ENCODE data around the gene NHLH1. TPM values are rescaled to one million over a fixed set of nuclear protein-coding genes. Genes with fewer than 3 reads are reported as not detected.

The NHLH1 gene
- total RNA-seq, 4 donors from 2014 or later: not detected

DNA sequence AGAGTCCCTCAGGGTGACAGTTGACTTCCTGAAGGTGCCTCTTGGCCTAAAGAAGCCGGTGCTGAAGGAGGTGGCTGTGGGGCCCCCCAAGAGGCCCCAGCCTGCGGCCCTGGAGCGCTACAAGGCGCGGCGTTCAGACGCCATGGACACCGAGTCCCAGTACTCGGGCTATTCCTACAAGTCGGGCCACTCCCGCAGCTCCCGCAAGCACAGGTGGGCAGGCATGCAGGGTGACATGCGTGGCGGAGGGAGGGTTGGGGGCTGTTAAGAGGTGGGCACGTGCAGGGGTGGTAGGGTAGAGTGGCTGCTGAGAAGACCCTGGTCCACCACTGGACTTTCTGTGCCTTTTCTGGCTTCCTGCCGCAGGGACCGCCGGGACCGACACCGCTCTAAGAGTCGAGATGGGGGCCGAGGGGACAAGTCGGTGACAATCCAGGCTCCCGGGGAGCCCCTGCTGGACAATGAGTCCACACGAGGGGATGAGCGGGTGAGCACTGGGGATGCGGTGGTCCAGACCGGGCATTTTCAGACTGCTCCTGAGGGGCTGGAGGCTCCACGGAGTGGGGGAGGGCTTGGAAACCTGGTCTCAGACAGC is 48.9 kb downstream of the NHLH1 start:
- no peaks in the 10 kb centered on the region for H3K27me3 ChIP-seq
- 93 to 94% methylated on average over 27 to 29 of the region's 29 CpGs for WGBS, 2 donors
- DNase-seq (ENCODE audit: low spot score in 2 of 2): no peak
- H3K36me3 ChIP-seq: peaks cover 0 to 48% (median 0%) of the 10 kb centered on the region in 3 donors
- peaks cover 0 to 7% (median 0%) of the 10 kb centered on the region in 4 donors for H3K4me1 ChIP-seq
- TF ChIP-seq, protein P1, sequence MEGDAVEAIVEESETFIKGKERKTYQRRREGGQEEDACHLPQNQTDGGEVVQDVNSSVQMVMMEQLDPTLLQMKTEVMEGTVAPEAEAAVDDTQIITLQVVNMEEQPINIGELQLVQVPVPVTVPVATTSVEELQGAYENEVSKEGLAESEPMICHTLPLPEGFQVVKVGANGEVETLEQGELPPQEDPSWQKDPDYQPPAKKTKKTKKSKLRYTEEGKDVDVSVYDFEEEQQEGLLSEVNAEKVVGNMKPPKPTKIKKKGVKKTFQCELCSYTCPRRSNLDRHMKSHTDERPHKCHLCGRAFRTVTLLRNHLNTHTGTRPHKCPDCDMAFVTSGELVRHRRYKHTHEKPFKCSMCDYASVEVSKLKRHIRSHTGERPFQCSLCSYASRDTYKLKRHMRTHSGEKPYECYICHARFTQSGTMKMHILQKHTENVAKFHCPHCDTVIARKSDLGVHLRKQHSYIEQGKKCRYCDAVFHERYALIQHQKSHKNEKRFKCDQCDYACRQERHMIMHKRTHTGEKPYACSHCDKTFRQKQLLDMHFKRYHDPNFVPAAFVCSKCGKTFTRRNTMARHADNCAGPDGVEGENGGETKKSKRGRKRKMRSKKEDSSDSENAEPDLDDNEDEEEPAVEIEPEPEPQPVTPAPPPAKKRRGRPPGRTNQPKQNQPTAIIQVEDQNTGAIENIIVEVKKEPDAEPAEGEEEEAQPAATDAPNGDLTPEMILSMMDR (IDR thresholded peaks at IDR 0.05): no peak
- TF ChIP-seq EP300 (IDR thresholded peaks at IDR 0.05) (no peak), POLR2A (IDR thresholded peaks at IDR 0.05) (no peak)
- H3K4me3 ChIP-seq: no peak overlapping the region
- no peaks in the 10 kb centered on the region for H3K9me3 ChIP-seq
- no peak overlapping the region for H3K27ac ChIP-seq

DNA sequence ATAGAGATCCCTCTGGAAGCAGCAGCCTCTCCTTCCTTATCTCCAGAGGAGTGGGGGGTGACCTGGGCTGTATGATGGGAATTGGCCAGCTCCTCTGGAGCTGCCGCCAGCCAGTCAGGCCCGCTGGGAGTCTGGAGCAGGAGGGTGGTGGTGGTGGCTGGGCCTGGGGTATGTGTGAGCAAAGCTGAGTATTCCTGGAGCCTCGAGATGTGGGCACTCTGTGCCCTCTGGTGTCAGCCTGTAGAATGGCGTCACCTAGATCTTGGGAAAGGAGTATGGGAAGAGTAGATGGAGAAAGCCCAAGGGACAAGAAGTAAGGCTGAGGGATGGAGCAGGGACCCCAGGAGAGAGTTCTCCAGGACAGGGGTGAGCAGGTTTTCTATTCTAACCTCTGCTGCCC is 49.5 kb downstream of the NHLH1 start:
- 56 to 64% methylated on average over 4 of the region's 4 CpGs for WGBS, 2 donors
- TF ChIP-seq, protein P1 (IDR thresholded peaks at IDR 0.05): peak in 1 of 5 experiments; percentile 4
- TF ChIP-seq POLR2A (IDR thresholded peaks at IDR 0.05) (no peak), EP300 (IDR thresholded peaks at IDR 0.05) (no peak)
- no peak overlapping the region for H3K4me3 ChIP-seq

DNA sequence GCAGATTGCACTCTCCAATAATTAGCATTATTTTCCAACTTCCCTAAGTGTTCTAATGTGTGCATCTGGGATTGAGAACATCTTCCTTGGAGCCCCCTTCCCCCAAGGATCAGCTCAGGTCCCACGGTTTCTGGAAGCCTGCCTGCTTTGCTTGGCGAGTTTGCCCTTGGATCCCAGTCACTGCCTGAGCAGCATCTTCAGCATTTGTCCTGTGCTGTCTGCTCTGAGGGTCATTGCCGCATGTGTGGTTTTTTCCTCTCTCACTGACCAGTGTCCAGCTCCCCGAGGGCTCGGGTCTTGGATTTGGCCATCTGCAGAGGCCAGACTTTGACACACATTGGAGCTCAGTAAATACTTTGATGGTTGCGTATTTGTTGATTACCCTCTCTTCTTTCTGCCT is 51.6 kb downstream of the NHLH1 start:
- Histone ChIP-seq H3K27ac (no peak overlapping the region), H3K4me3 (no peak overlapping the region), H3K4me1 (no peaks in the 10 kb centered on the region), H3K36me3 (peaks cover 0 to 66% (median 0%) of the 10 kb centered on the region in 3 donors), H3K27me3 (no peaks in the 10 kb centered on the region), H3K9me3 (no peaks in the 10 kb centered on the region)
- DNase-seq (ENCODE audit: low spot score in 2 of 2): no peak
- TF ChIP-seq, protein P1 (IDR thresholded peaks at IDR 0.05): no peak
- TF ChIP-seq EP300 (IDR thresholded peaks at IDR 0.05) (no peak), POLR2A (IDR thresholded peaks at IDR 0.05) (no peak)
- WGBS, 2 donors: 83 to 85% methylated on average over 6 of the region's 6 CpGs

More for the DNA sequence above, 49.5 kb downstream of the NHLH1 start:
- peaks cover 0 to 2% (median 0%) of the 10 kb centered on the region in 4 donors for H3K4me1 ChIP-seq
- H3K36me3 ChIP-seq: peaks cover 0 to 53% (median 0%) of the 10 kb centered on the region in 3 donors
- no peak overlapping the region for H3K27ac ChIP-seq
- H3K9me3 ChIP-seq: no peaks in the 10 kb centered on the region
- DNase-seq (ENCODE audit: low spot score in 2 of 2): no peak
- H3K27me3 ChIP-seq: no peaks in the 10 kb centered on the region

DNA sequence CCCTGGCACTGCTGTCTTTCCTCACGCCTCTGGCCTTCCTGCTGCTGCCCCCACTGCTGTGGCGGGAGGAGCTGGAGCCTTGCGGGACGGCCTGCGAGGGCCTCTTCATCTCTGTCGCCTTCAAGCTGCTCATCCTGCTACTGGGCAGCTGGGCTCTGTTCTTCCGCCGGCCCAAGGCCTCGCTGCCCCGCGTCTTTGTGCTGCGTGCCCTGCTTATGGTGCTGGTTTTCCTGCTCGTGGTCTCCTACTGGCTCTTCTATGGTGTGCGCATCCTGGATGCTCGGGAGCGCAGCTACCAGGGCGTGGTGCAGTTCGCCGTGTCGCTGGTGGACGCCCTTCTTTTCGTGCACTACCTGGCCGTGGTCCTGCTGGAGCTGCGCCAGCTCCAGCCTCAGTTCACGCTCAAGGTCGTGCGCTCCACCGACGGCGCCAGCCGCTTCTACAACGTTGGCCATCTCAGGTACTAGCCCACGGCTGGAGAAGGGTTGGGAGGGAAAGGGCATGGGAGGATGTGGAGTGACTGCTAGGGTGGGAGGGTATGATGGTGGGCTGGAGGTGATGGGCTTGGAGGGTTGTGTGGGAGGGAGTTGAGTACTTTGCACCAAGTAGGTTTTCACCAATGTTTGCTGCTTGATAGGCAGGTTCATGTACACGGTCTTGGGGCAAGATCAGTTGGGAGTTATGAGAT is 52.4 kb downstream of the NHLH1 start:
- 93 to 95% methylated on average over 32 to 34 of the region's 34 CpGs for WGBS, 2 donors
- no peak overlapping the region for H3K27ac ChIP-seq
- H3K4me3 ChIP-seq: no peak overlapping the region
- DNase-seq (ENCODE audit: low spot score in 2 of 2): no peak
- TF ChIP-seq, protein P1 (IDR thresholded peaks at IDR 0.05): no peak
- no peak for TF ChIP-seq POLR2A (IDR thresholded peaks at IDR 0.05)
- no peak for TF ChIP-seq EP300 (IDR thresholded peaks at IDR 0.05)
- H3K36me3 ChIP-seq: peaks cover 0 to 74% (median 0%) of the 10 kb centered on the region in 3 donors
- H3K9me3 ChIP-seq: no peaks in the 10 kb centered on the region
- no peaks in the 10 kb centered on the region for H3K4me1 ChIP-seq
- H3K27me3 ChIP-seq: no peaks in the 10 kb centered on the region

DNA sequence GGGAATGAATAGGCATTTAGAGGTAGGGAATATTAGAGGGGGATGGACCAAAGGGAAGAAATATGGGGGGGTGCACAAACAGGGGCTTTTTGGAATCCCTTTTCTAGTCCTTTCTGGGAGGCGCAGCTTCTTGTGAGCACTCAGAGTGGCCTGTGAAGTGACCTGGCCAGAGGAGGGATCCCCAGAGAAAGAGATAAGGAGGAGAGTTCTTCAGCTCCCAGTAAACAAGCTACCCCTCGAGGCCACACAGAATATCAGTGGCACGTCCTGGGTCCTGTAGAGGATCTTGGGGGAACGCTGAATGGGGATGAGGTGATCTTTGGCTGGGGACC is 52.9 kb downstream of the NHLH1 start:
- Histone ChIP-seq H3K4me3 (no peak overlapping the region), H3K27ac (no peak overlapping the region), H3K9me3 (no peaks in the 10 kb centered on the region), H3K4me1 (no peaks in the 10 kb centered on the region), H3K27me3 (no peaks in the 10 kb centered on the region), H3K36me3 (peaks cover 0 to 79% (median 0%) of the 10 kb centered on the region in 3 donors)
- TF ChIP-seq, protein P1 (IDR thresholded peaks at IDR 0.05): no peak
- no peak for TF ChIP-seq EP300 (IDR thresholded peaks at IDR 0.05)
- no peak for TF ChIP-seq POLR2A (IDR thresholded peaks at IDR 0.05)
- no peak for DNase-seq (ENCODE audit: low spot score in 2 of 2)
- 79 to 93% methylated on average over 4 of the region's 4 CpGs for WGBS, 2 donors
